KMS-11 (cell line): Measurements from ENCODE around the gene COQ8B.

ENCODE experiments used
- H2AFZ ChIP-seq: fragments of 200-600 bp; sonication (generic); 2 replicates; pipeline ENCODE4 v1.6.1; 2016; ENCODE audit warnings: antibody characterized with exemption, mixed run types, low read depth
- H3K27ac ChIP-seq: fragments of 200-600 bp; sonication (generic); 2 replicates; pipeline ENCODE4 v1.6.1; 2016; ENCODE audit warnings: mild to moderate bottlenecking, mixed run types
- H3K27me3 ChIP-seq: fragments of 200-600 bp; sonication (generic); 2 replicates; pipeline ENCODE4 v1.6.1; 2017; ENCODE audit warnings: mild to moderate bottlenecking, low read depth, mixed run types, moderate library complexity; ENCODE audit not compliant: insufficient read depth
- H3K36me3 ChIP-seq: fragments of 200-600 bp; sonication (generic); 2 replicates; pipeline ENCODE4 v1.6.1; 2017; ENCODE audit warnings: mild to moderate bottlenecking, mixed run types; ENCODE audit not compliant: insufficient read depth
- H3K4me1 ChIP-seq: fragments of 200-600 bp; sonication (generic); 2 replicates; pipeline ENCODE4 v1.6.1; 2016; ENCODE audit warnings: mild to moderate bottlenecking, low read depth, mixed run types; ENCODE audit not compliant: poor library complexity, severe bottlenecking
- H3K4me2 ChIP-seq: fragments of 200-600 bp; sonication (generic); 2 replicates; pipeline ENCODE4 v1.7.0; 2016; ENCODE audit warnings: mild to moderate bottlenecking, mixed run types
- H3K4me3 ChIP-seq: fragments of 200-600 bp; sonication (generic); IDR thresholded peaks from 2 replicates; pipeline ENCODE4 v1.6.1; 2017; ENCODE audit warnings: low read depth, low read length, mixed read lengths; ENCODE audit not compliant: insufficient read depth
- H3K79me2 ChIP-seq: fragments of 200-600 bp; sonication (generic); 2 replicates; pipeline ENCODE4 v1.6.1; 2016; ENCODE audit warnings: low read depth, mixed run types; ENCODE audit not compliant: insufficient read depth
- H3K9ac ChIP-seq: fragments of 200-600 bp; sonication (generic); 2 replicates; pipeline ENCODE4 v1.6.1; 2016; ENCODE audit warnings: mild to moderate bottlenecking, mixed run types
- H4K20me1 ChIP-seq: fragments of 200-600 bp; sonication (generic); 2 replicates; pipeline ENCODE4 v1.6.1; 2016; ENCODE audit warnings: mild to moderate bottlenecking, mixed run types; ENCODE audit not compliant: insufficient read depth
- TF ChIP-seq, protein P1 (sequence below): fragments of 200-600 bp; sonication (generic); conservative IDR thresholded peaks from 2 replicates; pipeline ENCODE4 v1.6.1; 2017; ENCODE audit warnings: low read depth, mild to moderate bottlenecking, antibody characterized with exemption, low read length, moderate library complexity, mixed read lengths

COQ8B gene

GRCh38 chr19:40744554-40745401, 28.1 kb upstream of the COQ8B start:
- no peaks in the 10 kb centered on the region for H4K20me1 ChIP-seq
- no peak overlapping the region for H2AFZ ChIP-seq
- TF ChIP-seq, protein P1, sequence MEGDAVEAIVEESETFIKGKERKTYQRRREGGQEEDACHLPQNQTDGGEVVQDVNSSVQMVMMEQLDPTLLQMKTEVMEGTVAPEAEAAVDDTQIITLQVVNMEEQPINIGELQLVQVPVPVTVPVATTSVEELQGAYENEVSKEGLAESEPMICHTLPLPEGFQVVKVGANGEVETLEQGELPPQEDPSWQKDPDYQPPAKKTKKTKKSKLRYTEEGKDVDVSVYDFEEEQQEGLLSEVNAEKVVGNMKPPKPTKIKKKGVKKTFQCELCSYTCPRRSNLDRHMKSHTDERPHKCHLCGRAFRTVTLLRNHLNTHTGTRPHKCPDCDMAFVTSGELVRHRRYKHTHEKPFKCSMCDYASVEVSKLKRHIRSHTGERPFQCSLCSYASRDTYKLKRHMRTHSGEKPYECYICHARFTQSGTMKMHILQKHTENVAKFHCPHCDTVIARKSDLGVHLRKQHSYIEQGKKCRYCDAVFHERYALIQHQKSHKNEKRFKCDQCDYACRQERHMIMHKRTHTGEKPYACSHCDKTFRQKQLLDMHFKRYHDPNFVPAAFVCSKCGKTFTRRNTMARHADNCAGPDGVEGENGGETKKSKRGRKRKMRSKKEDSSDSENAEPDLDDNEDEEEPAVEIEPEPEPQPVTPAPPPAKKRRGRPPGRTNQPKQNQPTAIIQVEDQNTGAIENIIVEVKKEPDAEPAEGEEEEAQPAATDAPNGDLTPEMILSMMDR = no peak
- H3K79me2 ChIP-seq = no peaks in the 10 kb centered on the region
- no peaks in the 10 kb centered on the region for H3K36me3 ChIP-seq
- peaks cover 10% of the 10 kb centered on the region for H3K4me1 ChIP-seq
- H3K9ac ChIP-seq = no peak overlapping the region
- H3K27me3 ChIP-seq = no peaks in the 10 kb centered on the region
- no peak overlapping the region for H3K4me2 ChIP-seq
- no peak overlapping the region for H3K4me3 ChIP-seq
- no peak overlapping the region for H3K27ac ChIP-seq

DNA sequence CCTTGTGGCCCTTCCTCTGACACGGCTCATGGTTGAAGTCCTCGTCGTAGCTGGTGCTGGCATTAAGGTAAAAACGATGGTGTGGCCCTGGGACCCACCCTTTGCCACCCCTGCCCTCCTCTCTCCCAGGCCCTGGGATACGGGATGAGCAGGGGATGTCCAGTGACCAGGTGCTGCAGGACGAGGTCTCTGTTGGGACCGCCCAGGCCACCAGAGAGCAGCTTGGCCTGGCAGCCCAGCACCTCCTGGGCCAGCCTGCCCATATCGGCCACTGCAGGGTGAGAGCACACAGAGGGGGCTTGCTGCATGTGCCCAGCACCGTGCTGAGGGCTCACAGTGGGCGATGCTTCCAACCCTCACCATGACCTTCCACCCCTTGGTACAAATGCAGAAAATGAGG, 27.2 kb upstream of the COQ8B start:
- H3K27me3 ChIP-seq = no peaks in the 10 kb centered on the region
- H3K4me2 ChIP-seq = no peak overlapping the region
- no peak overlapping the region for H3K4me3 ChIP-seq
- H4K20me1 ChIP-seq = no peaks in the 10 kb centered on the region
- no peaks in the 10 kb centered on the region for H3K36me3 ChIP-seq
- H2AFZ ChIP-seq = no peak overlapping the region
- H3K4me1 ChIP-seq = peaks cover 3% of the 10 kb centered on the region
- TF ChIP-seq, protein P1 = no peak
- no peaks in the 10 kb centered on the region for H3K79me2 ChIP-seq
- H3K27ac ChIP-seq = no peak overlapping the region
- H3K9ac ChIP-seq = no peak overlapping the region

GRCh38 chr19:40742886-40743285, 26.2 kb upstream of the COQ8B start:
- H3K4me3 ChIP-seq = no peak overlapping the region
- no peaks in the 10 kb centered on the region for H3K4me1 ChIP-seq
- TF ChIP-seq, protein P1 = no peak
- no peaks in the 10 kb centered on the region for H3K36me3 ChIP-seq
- H3K27me3 ChIP-seq = no peaks in the 10 kb centered on the region
- H4K20me1 ChIP-seq = no peaks in the 10 kb centered on the region
- no peak overlapping the region for H3K4me2 ChIP-seq
- no peaks in the 10 kb centered on the region for H3K79me2 ChIP-seq
- no peak overlapping the region for H3K9ac ChIP-seq
- H3K27ac ChIP-seq = no peak overlapping the region
- H2AFZ ChIP-seq = no peak overlapping the region

DNA sequence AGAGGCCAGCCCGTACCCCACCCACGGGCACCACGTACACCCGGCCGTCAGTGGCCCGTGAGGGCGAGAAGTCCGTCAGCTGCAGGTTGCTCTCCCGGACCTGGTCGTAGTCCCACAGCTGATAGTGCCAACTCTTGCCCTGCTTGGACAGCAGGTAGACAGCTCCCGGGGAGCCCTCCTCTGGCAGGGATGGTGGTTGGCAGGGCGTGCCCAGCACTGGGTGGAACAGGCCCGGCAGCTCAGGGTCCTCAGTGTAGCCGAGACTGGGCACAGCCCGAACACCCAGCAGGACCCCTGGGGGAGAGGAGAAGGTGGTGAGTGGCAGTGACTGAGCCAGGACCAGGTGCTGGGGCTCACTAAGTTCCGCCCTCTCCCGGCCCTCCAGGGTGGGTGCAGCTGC, 25.8 kb upstream of the COQ8B start:
- no peak overlapping the region for H2AFZ ChIP-seq
- no peaks in the 10 kb centered on the region for H3K4me1 ChIP-seq
- no peaks in the 10 kb centered on the region for H3K36me3 ChIP-seq
- no peaks in the 10 kb centered on the region for H4K20me1 ChIP-seq
- H3K4me3 ChIP-seq = no peak overlapping the region
- no peak overlapping the region for H3K9ac ChIP-seq
- H3K79me2 ChIP-seq = no peaks in the 10 kb centered on the region
- TF ChIP-seq, protein P1 = no peak
- H3K27ac ChIP-seq = no peak overlapping the region
- no peak overlapping the region for H3K4me2 ChIP-seq
- no peaks in the 10 kb centered on the region for H3K27me3 ChIP-seq
